Measurements from ENCODE around the gene RELT.
A peak's percentile ranks its signal among the peaks of the same experiment; 100 is the strongest.
"Not testable (repeated sequence)": the region's sequence is repeated elsewhere in the genome, so short reads cannot be mapped to it uniquely, and the experiment has no call there.

The RELT gene

GRCh38 chr11:73426219-73426850 is 50.1 kb downstream of the RELT start:
- DNase-seq (ENCODE audit: low read depth), result peak; percentile 39
- no peak for TF ChIP-seq CTCF (conservative IDR thresholded peaks at IDR 0.05; ENCODE audit: low read depth, low read length)
- H3K4me3 ChIP-seq (ENCODE audit: low read depth, low read length), result no peak overlapping the region

- DNase-seq (ENCODE audit: low read depth), result no peak
- no peak overlapping the region for H3K4me3 ChIP-seq (ENCODE audit: low read depth, low read length)
- no peak for TF ChIP-seq CTCF (conservative IDR thresholded peaks at IDR 0.05; ENCODE audit: low read depth, low read length)
Observed at GRCh38 chr11:73428227-73428626, 52.0 kb downstream of the RELT start.

GRCh38 chr11:73428699-73429098 is 52.5 kb downstream of the RELT start:
- no peak for DNase-seq (ENCODE audit: low read depth)
- no peak for TF ChIP-seq CTCF (conservative IDR thresholded peaks at IDR 0.05; ENCODE audit: low read depth, low read length)
- no peak overlapping the region for H3K4me3 ChIP-seq (ENCODE audit: low read depth, low read length)

GRCh38 chr11:73429121-73429750 is 53.0 kb downstream of the RELT start:
- no peak overlapping the region for H3K4me3 ChIP-seq (ENCODE audit: low read depth, low read length)
- TF ChIP-seq CTCF (conservative IDR thresholded peaks at IDR 0.05; ENCODE audit: low read depth, low read length), result no peak
- DNase-seq (ENCODE audit: low read depth), result peak; percentile 73

- no peak for DNase-seq (ENCODE audit: low read depth)
- no peak for TF ChIP-seq CTCF (conservative IDR thresholded peaks at IDR 0.05; ENCODE audit: low read depth, low read length)
- no peak overlapping the region for H3K4me3 ChIP-seq (ENCODE audit: low read depth, low read length)
Observed at GRCh38 chr11:73430326-73430725, 54.1 kb downstream of the RELT start.

GRCh38 chr11:73431396-73431795 is 55.2 kb downstream of the RELT start:
- no peak for TF ChIP-seq CTCF (conservative IDR thresholded peaks at IDR 0.05; ENCODE audit: low read depth, low read length)
- no peak for DNase-seq (ENCODE audit: low read depth)

GRCh38 chr11:73436859-73437258 is 60.7 kb downstream of the RELT start:
- H3K4me3 ChIP-seq (ENCODE audit: low read depth, low read length); DNase-seq (ENCODE audit: low read depth): not testable (repeated sequence)

More at GRCh38 chr11:73431396-73431795, 55.2 kb downstream of the RELT start:
- H3K4me3 ChIP-seq (ENCODE audit: low read depth, low read length), result no peak overlapping the region

Measured in choroid plexus epithelial cell (primary cell).